Spleen (tissue), 11 donors: ENCODE measurements around the gene GRK5. TPM values are rescaled to one million over a fixed set of nuclear protein-coding genes. Genes with fewer than 3 reads are reported as not detected.

Experiments used
- DNase-seq: peaks from one replicate; pipeline ENCODE4 v3.0.0-alpha.2; 2020
- H3K27ac ChIP-seq, 8 donors: fragments of 200-600 bp; sonication (generic) in 7 of 8; 1 replicate in 4 of 8; 2 replicates in 4 of 8; pipeline versions ENCODE4 v1.5.0 to v1.8.0; 2016 to 2021; ENCODE audit warnings: inconsistent platforms in 4 of 8, mild to moderate bottlenecking in 4 of 8, moderate library complexity in 1 of 8
- H3K27me3 ChIP-seq, 7 donors: fragments of 200-600 bp; sonication (generic) in 6 of 7; replicated peaks in 1 of 7; 1 replicate in 4 of 7; 2 replicates in 3 of 7; pipeline versions ENCODE4 v1.5.0 to v1.8.0; 2016 to 2021; ENCODE audit warnings: inconsistent platforms in 3 of 7, mild to moderate bottlenecking in 1 of 7
- H3K36me3 ChIP-seq, 6 donors: fragments of 200-600 bp; sonication (generic) in 5 of 6; 1 replicate in 4 of 6; 2 replicates in 2 of 6; pipeline versions ENCODE4 v1.5.0 to v1.8.0; 2016 to 2021; ENCODE audit warnings: inconsistent platforms in 2 of 6
- H3K4me1 ChIP-seq, 6 donors: fragments of 200-600 bp; sonication (generic) in 5 of 6; 1 replicate in 3 of 6; 2 replicates in 3 of 6; pipeline versions ENCODE4 v1.5.0 to v1.8.0; 2016 to 2021; ENCODE audit warnings: inconsistent platforms in 3 of 6
- H3K4me3 ChIP-seq, 8 donors: fragments of 200-600 bp; sonication (generic) in 7 of 8; 1 replicate in 4 of 8; 2 replicates in 4 of 8; pipeline versions ENCODE4 v1.5.0 to v1.8.0; 2016 to 2021; ENCODE audit warnings: inconsistent platforms in 4 of 8, mild to moderate bottlenecking in 4 of 8, moderate library complexity in 2 of 8
- H3K9me3 ChIP-seq, 8 donors: fragments of 200-600 bp; sonication (generic) in 7 of 8; 1 replicate in 4 of 8; 2 replicates in 4 of 8; pipeline versions ENCODE4 v1.5.0 to v1.8.0; 2016 to 2021; ENCODE audit warnings: inconsistent platforms in 4 of 8
- CTCF ChIP-seq, 11 experiments: fragments of 200-600 bp in 7 of 11; fragments of 450-650 bp in 4 of 11; sonication (generic) in 4 of 11; IDR thresholded peaks in 8 of 11; conservative IDR thresholded peaks in 3 of 11; 1 replicate in 7 of 11; 2 replicates in 4 of 11; pipeline versions ENCODE4 v1.4.0 to v1.8.0; 2016 to 2021; ENCODE audit warnings: antibody characterized with exemption in 11 of 11, inconsistent platforms in 4 of 11, mild to moderate bottlenecking in 1 of 11
- POLR2A ChIP-seq, 3 donors: fragments of 450-650 bp; IDR thresholded peaks; one replicate each; pipeline ENCODE4 v1.5.1; 2017; ENCODE audit warnings: antibody characterized with exemption in 3 of 3, mild to moderate bottlenecking in 1 of 3
- POLR2AphosphoS5 ChIP-seq, 3 donors: sonication (generic); formaldehyde crosslinking; IDR thresholded peaks; one replicate each; pipeline ENCODE4 v1.5.1; 2017; ENCODE audit warnings: antibody characterized with exemption in 3 of 3
- WGBS, 5 donors: extraction: QIAGEN DNeasy Blood & Tissue Kit in 3 of 5; methylation state at CpG; one replicate each; pipeline versions ENCODE4 v1.1.5 to v1.1.7; 2013 to 2018; 5-methylcytosine and 5-hydroxymethylcytosine counted together
- intact Hi-C: fragments of 100-400 bp; cut with DNase I; formaldehyde crosslinking; loops from one replicate; pipeline ENCODE4 v1.15.0; 2023; ENCODE audit warnings: low total_unique reads
- polyA plus RNA-seq, 3 donors: library from polyadenylated mRNA; stranded (reverse); fragments of 200-250 nt; gene quantifications; one replicate each; pipeline ENCODE4 v1.2.1, GENCODE V29; 2013
- total RNA-seq, 7 donors: library from RNA; depleted of rRNA in 3 of 7; stranded (reverse); fragments of >200 nt in 3 of 7; fragmentation: NEBNext Ultra II Directional in 4 of 7; extraction: Animal tissue kit (Norgen Biotek cat#: 25700) in 4 of 7; gene quantifications; one replicate each; pipeline versions ENCODE4 v1.1.0 to v1.2.1, GENCODE V29; 2016 to 2021
- donor health status: healthy with polysubstance abuse.
- donor health status: DM: no; HTN: no; CAD: no; lungs with moderate emphysema.
- donor health status: DM: no; HTN: no; CAD: no.
- donor health status: Bipolar disorder and iron deficiency.
- donor health status: healthy.
- donor health status: DM: no; HTN: no; CAD: no.
- donor health status: DM: yes; HTN: yes; CAD: no.

GRK5 gene
- total and polyA plus RNA-seq, 10 donors = 15.5 to 85.2 (median 52.1) TPM

GRCh38 chr10:119468542-119469324, 261.4 kb downstream of the GRK5 start:
- H3K36me3 ChIP-seq = no peaks in the 10 kb centered on the region
- H3K27me3 ChIP-seq = no peaks in the 10 kb centered on the region
- H3K4me1 ChIP-seq = peaks cover 0 to 7% (median 0%) of the 10 kb centered on the region in 6 donors
- peak; percentile 56 for DNase-seq
- TF ChIP-seq POLR2A (IDR thresholded peaks at IDR 0.05) (no peak), CTCF (IDR thresholded peaks at IDR 0.05 in 8 of 11, conservative IDR thresholded peaks at IDR 0.05 in 3 of 11) (no peak), POLR2AphosphoS5 (IDR thresholded peaks at IDR 0.05) (no peak)
- WGBS, 5 donors = 71 to 84% (median 82%) methylated on average over 12 to 13 of the region's 13 CpGs
- no peak overlapping the region for H3K27ac ChIP-seq
- no peak overlapping the region for H3K4me3 ChIP-seq
- peaks cover 0 to 4% (median 0%) of the 10 kb centered on the region in 8 donors for H3K9me3 ChIP-seq
- intact Hi-C loops = no loop called here

- no peak overlapping the region for H3K4me3 ChIP-seq
- peaks cover 0 to 7% (median 0%) of the 10 kb centered on the region in 6 donors for H3K4me1 ChIP-seq
- no peaks in the 10 kb centered on the region for H3K36me3 ChIP-seq
- TF ChIP-seq POLR2AphosphoS5 (IDR thresholded peaks at IDR 0.05) = no peak
- no peak for TF ChIP-seq CTCF (IDR thresholded peaks at IDR 0.05 in 8 of 11, conservative IDR thresholded peaks at IDR 0.05 in 3 of 11)
- TF ChIP-seq POLR2A (IDR thresholded peaks at IDR 0.05) = no peak
- peaks cover 0 to 10% (median 0%) of the 10 kb centered on the region in 8 donors for H3K9me3 ChIP-seq
- WGBS, 5 donors = 90 to 96% (median 94%) methylated on average over 8 of the region's 8 CpGs
- intact Hi-C loops = no loop called here
- peak; percentile 43 for DNase-seq
- H3K27ac ChIP-seq = no peak overlapping the region
- no peaks in the 10 kb centered on the region for H3K27me3 ChIP-seq
Measured at GRCh38 chr10:119469325-119469707, 261.9 kb downstream of the GRK5 start.

GRCh38 chr10:119469846-119470245, 262.5 kb downstream of the GRK5 start:
- peaks cover 0 to 10% (median 0%) of the 10 kb centered on the region in 8 donors for H3K9me3 ChIP-seq
- H3K36me3 ChIP-seq = no peaks in the 10 kb centered on the region
- peaks cover 0 to 7% (median 0%) of the 10 kb centered on the region in 6 donors for H3K4me1 ChIP-seq
- intact Hi-C loops = no loop called here
- peak; percentile 47 for DNase-seq
- H3K27ac ChIP-seq = no peak overlapping the region
- no peaks in the 10 kb centered on the region for H3K27me3 ChIP-seq
- TF ChIP-seq CTCF (IDR thresholded peaks at IDR 0.05 in 8 of 11, conservative IDR thresholded peaks at IDR 0.05 in 3 of 11) = no peak
- TF ChIP-seq POLR2AphosphoS5 (IDR thresholded peaks at IDR 0.05) = no peak
- no peak overlapping the region for H3K4me3 ChIP-seq
- 83 to 89% (median 85%) methylated on average over 7 of the region's 7 CpGs for WGBS, 5 donors

GRCh38 chr10:119470920-119471702, 263.7 kb downstream of the GRK5 start:
- intact Hi-C loops = no loop called here
- no peak for DNase-seq
- Histone ChIP-seq H3K9me3 (peaks cover 0 to 10% (median 0%) of the 10 kb centered on the region in 8 donors), H3K4me3 (no peak overlapping the region), H3K36me3 (no peaks in the 10 kb centered on the region), H3K27ac (no peak overlapping the region), H3K27me3 (no peaks in the 10 kb centered on the region), H3K4me1 (peaks cover 0 to 9% (median 0%) of the 10 kb centered on the region in 6 donors)
- TF ChIP-seq CTCF (IDR thresholded peaks at IDR 0.05 in 8 of 11, conservative IDR thresholded peaks at IDR 0.05 in 3 of 11) = no peak
- no peak for TF ChIP-seq POLR2AphosphoS5 (IDR thresholded peaks at IDR 0.05)
- no peak for TF ChIP-seq POLR2A (IDR thresholded peaks at IDR 0.05)
- 65 to 82% (median 73%) methylated on average over 3 of the region's 3 CpGs for WGBS, 5 donors
